GM18498 (cell line): ENCODE measurements around the gene ODF2.

Experiments
- ATAC-seq: cut with Tn5 transposase; IDR thresholded peaks from one replicate; pipeline ENCODE4 v1.9.1; 2021; ENCODE audit warnings: mild to moderate bottlenecking, moderate library complexity; ENCODE audit not compliant: unreplicated experiment

ODF2 gene

DNA sequence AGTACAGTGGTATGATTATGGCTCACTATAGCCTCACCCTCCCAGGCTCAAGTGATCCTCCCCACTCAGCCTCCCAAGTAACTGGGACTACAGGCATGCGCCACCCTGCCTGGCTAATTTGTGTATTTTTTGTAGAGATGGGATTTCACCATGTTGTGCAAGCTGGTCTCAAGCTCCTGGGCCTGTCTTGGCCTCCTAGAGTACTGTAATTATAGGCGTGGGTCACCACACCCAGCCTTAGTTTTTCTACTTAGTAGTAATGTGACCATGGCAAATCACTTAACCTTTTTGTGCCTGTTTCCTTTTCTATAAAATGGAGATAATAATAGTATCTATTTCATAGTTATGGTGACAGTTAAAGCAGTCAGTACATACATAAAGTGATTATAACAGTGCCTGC lies 70.9 kb downstream of the ODF2 start:
- ATAC-seq, result no peak

DNA sequence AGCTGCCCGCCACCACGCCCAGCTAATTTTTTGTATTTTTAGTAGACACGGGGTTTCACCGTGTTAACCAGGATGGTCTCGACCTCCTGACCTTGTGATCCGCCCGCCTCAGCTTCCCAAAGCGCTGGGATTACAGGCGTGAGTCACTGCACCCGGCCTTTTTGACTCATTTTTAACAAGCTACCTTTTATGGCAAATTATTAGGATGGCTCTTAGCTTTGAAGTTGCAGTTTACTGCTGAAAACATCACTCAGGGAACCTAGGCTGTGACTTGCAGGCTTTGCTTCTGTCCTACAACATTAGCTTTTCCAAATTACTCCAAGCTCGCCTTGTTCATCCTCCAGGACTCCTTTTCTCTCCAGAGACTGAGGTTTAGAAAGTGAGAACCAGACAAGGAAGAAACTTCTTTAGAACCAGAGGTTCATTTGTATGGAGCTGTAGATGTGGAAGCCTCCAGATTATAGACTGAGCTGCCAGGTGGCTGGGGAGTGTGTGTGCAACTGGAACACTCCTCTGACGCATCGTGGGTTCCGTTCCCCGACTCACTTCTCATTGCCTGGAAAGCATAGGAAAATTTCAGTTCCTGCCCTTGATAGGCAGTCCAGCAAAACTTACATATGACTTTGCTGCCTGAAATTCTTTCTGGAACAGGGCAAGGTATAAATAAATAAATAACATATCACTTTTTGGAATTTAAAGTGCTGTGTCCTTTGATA lies 72.8 kb downstream of the ODF2 start:
- ATAC-seq, result no peak

DNA sequence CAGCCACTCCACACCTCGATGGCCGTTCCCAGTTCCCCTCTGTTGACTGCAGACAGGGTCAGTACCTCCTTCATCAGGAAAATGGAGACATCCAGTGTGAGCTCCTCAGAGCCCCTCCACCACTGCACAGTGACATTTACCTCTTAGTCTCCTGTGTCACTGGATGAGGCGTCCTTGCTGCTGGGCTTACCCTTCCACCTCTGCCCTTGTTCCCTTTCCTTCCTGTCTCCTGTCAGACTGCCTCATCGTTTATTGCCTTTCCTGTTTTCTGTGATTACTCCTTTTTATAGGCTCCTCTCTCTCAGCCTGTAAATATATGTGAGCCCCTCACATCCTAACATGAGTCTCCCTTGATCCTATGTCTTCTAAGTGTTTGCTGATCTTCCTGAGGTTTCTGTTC lies 73.4 kb downstream of the ODF2 start:
- ATAC-seq, result no peak

DNA sequence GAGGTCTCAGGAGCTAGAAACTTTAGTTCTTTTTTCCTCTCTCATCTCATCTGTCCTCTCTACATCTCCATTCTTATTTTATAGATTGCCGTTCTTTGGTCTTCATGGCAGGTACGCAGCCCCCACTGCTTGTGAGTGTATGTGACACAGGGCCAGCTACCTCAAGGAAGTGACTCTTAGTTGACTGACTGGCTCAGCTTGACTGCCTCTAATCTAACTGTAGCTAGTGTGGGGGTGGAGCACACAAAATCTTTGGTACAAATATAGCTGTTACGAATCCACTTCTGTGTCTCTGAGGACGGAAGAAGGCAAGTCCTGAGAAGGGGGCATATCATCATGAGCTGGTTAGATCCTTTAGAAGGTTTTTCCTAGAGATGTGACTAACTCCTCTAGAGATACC lies 76.8 kb downstream of the ODF2 start:
- ATAC-seq, result no peak

DNA sequence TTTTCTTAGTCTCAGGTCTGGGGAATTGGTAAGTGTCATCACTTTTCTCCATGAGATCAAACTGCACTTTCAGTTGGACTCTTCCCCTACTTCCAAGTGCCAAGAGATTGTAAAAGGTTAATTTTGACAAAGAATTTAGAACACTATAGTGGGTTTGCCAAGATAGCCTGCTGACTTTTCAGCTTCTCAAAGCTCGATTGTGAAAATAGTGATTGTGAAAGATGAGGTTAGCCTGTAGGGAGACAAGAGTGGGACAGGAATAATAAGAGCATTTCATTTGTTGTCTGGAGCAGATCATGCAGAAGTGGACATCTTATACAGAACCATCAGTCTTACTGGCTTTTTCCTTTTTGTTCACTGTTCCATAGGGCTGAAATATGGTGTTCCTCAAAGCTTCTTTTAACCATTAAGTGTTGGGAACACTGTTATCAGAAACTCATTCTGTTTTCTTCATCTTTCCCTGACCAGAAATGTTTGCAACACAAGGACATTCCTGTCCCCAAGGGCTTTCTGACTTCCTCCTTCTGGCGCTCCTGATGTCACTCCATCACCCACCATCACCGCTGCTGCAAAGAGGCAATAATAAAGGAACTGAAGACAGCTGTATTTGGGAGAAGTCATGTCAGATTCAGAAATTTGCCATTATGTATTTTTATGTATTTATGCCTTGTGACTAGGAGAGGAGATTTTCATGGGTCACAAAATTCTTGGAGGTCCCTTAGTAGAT lies 85.0 kb downstream of the ODF2 start:
- ATAC-seq, result no peak

DNA sequence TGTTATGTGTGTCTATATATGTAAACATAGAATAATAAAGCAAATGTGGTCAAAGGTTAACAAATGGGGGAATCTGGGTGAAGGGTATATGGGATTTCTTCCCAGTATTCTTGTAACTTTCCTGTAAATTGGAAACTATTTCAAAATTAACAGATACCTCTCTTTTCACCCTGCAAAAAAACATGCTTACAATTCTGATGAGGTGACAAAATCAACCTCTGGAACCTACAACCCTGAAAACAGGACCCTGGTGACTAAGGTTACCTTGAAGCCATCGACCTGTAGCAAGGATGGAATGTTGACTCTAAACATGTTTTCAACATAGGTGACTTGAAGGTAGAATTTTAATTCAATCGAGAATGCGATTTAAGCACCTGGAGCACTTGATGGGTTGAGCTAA lies 90.7 kb downstream of the ODF2 start:
- no peak for ATAC-seq

DNA sequence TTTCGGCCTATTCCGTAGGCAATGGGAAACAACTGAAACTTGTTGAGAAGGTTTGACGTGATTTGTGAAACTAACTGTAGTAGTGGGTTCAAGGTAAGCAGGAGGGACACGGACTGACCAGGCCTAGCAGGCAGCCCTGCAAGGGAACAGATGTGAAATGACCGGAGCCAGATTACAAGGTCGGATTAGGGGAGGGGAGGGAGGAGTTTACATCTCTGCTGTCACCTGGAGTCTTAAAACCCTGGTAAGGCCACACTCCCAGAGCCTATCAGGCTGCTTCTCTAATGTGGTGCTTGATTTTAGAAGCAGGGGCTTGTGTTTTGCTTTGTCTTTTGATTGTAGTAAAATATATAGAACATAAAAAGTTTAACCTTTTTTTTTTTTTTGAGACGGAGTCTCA lies 93.1 kb downstream of the ODF2 start:
- no peak for ATAC-seq

DNA sequence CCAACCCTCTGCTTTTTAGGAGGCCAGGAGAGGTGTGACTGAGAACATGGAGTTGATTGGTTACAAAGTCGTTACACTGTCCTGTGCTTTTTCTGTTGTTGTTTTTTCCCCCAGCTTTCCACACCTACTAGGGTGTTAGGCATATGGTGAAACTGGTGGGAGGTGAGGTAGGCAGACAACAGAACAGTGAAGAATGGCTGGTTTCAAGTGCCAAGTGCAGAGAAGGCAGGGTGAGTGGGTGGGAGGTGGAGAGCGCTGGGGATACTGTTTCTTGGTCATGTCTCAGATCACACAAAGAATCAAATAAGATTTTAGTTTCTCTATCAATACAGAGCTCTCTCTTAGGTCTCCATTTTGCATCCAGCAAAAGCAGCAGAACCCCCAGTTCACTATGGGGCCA lies 94.4 kb downstream of the ODF2 start:
- no peak for ATAC-seq
